HG02885 (cell line): Measurements from ENCODE around the gene PALM3.
A peak's percentile ranks its signal among the peaks of the same experiment; 100 is the strongest.

Experiments used
- ATAC-seq: cut with Tn5 transposase; IDR thresholded peaks from one replicate; pipeline ENCODE4 v1.9.1; 2021; ENCODE audit warnings: mild to moderate bottlenecking; ENCODE audit not compliant: unreplicated experiment, poor library complexity

PALM3 gene

GRCh38 chr19:14090509-14091080, 28.7 kb upstream of the PALM3 start, which contains the start of gene SAMD1:
Gene SAMD1 (minus strand): TSS chr19:14090751.
- ATAC-seq, result peak; percentile 48

GRCh38 chr19:14089662-14090508, 28.0 kb upstream of the PALM3 start:
- peak; percentile 23 for ATAC-seq

- no peak for ATAC-seq
Measured at GRCh38 chr19:14089412-14089661, 27.5 kb upstream of the PALM3 start.

- no peak for ATAC-seq
Measured at GRCh38 chr19:14088634-14089411, 26.9 kb upstream of the PALM3 start.

GRCh38 chr19:14086098-14086497, 24.2 kb upstream of the PALM3 start:
- ATAC-seq, result no peak

GRCh38 chr19:14085309-14085995, 23.6 kb upstream of the PALM3 start, which contains the start of gene C19orf67:
Gene C19orf67 (minus strand): TSS chr19:14085783. CDS start chr19:14085627, 156 bp downstream.
- no peak for ATAC-seq

GRCh38 chr19:14082675-14082960, 20.7 kb upstream of the PALM3 start:
- ATAC-seq, result no peak

GRCh38 chr19:14081797-14082674, 20.2 kb upstream of the PALM3 start:
- ATAC-seq, result peak; percentile 1

- peak; percentile 89 for ATAC-seq
Measured at GRCh38 chr19:14080887-14081796, 19.3 kb upstream of the PALM3 start.

- no peak for ATAC-seq
Measured at GRCh38 chr19:14078411-14078810, 16.5 kb upstream of the PALM3 start.

- no peak for ATAC-seq
Measured at GRCh38 chr19:14073925-14074838, 12.3 kb upstream of the PALM3 start.

GRCh38 chr19:14073261-14073924, 11.5 kb upstream of the PALM3 start:
- ATAC-seq, result peak; percentile 63

- ATAC-seq, result peak; percentile 13
Measured at GRCh38 chr19:14072535-14073260, 10.8 kb upstream of the PALM3 start, which contains the start of gene MISP3. Gene MISP3 (plus strand): TSS chr19:14072786. CDS start chr19:14073310, 524 bp downstream.

- ATAC-seq, result no peak
Measured at GRCh38 chr19:14070268-14071050, 8.6 kb upstream of the PALM3 start.

- no peak for ATAC-seq
Measured at GRCh38 chr19:14066134-14066533, 4.3 kb upstream of the PALM3 start.

- no peak for ATAC-seq
Measured at GRCh38 chr19:14063105-14063504, 1.2 kb upstream of the PALM3 start.
